Smooth muscle cell of the pulmonary artery (primary cell): ENCODE results near the gene PKD1. TPM values are rescaled to one million over a fixed set of nuclear protein-coding genes. Genes with fewer than 3 reads are reported as not detected.

Experiments used
- total RNA-seq: library from RNA; depleted of rRNA; stranded (reverse); fragments of >200 nt; gene quantifications from 2 replicates; pipeline ENCODE4 v1.2.3, GENCODE V29; 2014

Gene PKD1
- total RNA-seq: 276 and 395 TPM in 2 replicates

GRCh38 chr16:2135770-2136490 is at the start of gene PKD1:
TSS of gene PKD1 (minus strand) at chr16:2135898. CDS start at chr16:2135689, 209 bp downstream.

GRCh38 chr16:2155091-2155950 is 19.6 kb upstream of the PKD1 start, which contains the start of gene TRAF7:
TSS of gene TRAF7 (plus strand) at chr16:2155782. CDS start at chr16:2163921, 8,139 bp downstream.

GRCh38 chr16:2147981-2148671 is 12.4 kb upstream of the PKD1 start, which contains the start of gene RAB26:
TSS of gene RAB26 (plus strand) at chr16:2148625. CDS start at chr16:2148784, 159 bp downstream.

GRCh38 chr16:2047330-2048115 is 88.2 kb downstream of the PKD1 start, which contains the start of the genes NTHL1 and TSC2:
TSS of gene NTHL1 (minus strand) at chr16:2047834. CDS start at chr16:2047823, 11 bp downstream.
TSS of gene TSC2 (plus strand) at chr16:2047985. CDS start at chr16:2048616, 631 bp downstream.

Other genes with a start within 250 kb of the PKD1 start
- not detected in 2 replicates for gene HS3ST6, start 217.5 kb downstream of the PKD1 start, total RNA-seq
- 5.0 and 7.1 TPM in 2 replicates for gene MSRB1, start 192.7 kb downstream of the PKD1 start, total RNA-seq
- gene RPL3L, start 181.2 kb downstream of the PKD1 start, total RNA-seq: 0.07 TPM in 1 of 2 replicates, not detected in the other
- 123 and 126 TPM in 2 replicates for gene NDUFB10, start 176.4 kb downstream of the PKD1 start, total RNA-seq
- gene RPS2, start 171.1 kb downstream of the PKD1 start, total RNA-seq: 1,723 and 1,779 TPM in 2 replicates
- gene RNF151, start 169.0 kb downstream of the PKD1 start, total RNA-seq: not detected in 2 replicates
- 43.1 and 56.3 TPM in 2 replicates for gene TBL3, start 163.8 kb downstream of the PKD1 start, total RNA-seq
- not detected in 2 replicates for gene NOXO1, start 154.4 kb downstream of the PKD1 start, total RNA-seq
- gene GFER, start 151.7 kb downstream of the PKD1 start, total RNA-seq: 8.1 and 15.1 TPM in 2 replicates
- gene SYNGR3, start 145.9 kb downstream of the PKD1 start, total RNA-seq: 4.0 and 12.5 TPM in 2 replicates
- gene ZNF598, start 126.1 kb downstream of the PKD1 start, total RNA-seq: 16.4 and 29.0 TPM in 2 replicates
- gene NPW, start 116.1 kb downstream of the PKD1 start, total RNA-seq: 0.85 and 1.0 TPM in 2 replicates
- gene NHERF2, start 109.0 kb downstream of the PKD1 start, total RNA-seq: 66.8 and 76.2 TPM in 2 replicates
- 19.2 and 22.6 TPM in 2 replicates for gene NTHL1, start 88.1 kb downstream of the PKD1 start, total RNA-seq
- gene TSC2, start 87.9 kb downstream of the PKD1 start, total RNA-seq: 57.9 and 73.0 TPM in 2 replicates
- 1.2 and 3.1 TPM in 2 replicates for gene RAB26, start 12.7 kb upstream of the PKD1 start, total RNA-seq
- gene TRAF7, start 19.9 kb upstream of the PKD1 start, total RNA-seq: 70.4 and 97.4 TPM in 2 replicates
- 0.20 and 1.7 TPM in 2 replicates for gene CASKIN1, start 60.7 kb upstream of the PKD1 start, total RNA-seq
- 24.3 and 28.1 TPM in 2 replicates for gene MLST8, start 69.6 kb upstream of the PKD1 start, total RNA-seq
- gene BRICD5, start 75.0 kb upstream of the PKD1 start, total RNA-seq: 1.2 and 2.2 TPM in 2 replicates
- gene PGP, start 78.9 kb upstream of the PKD1 start, total RNA-seq: 6.1 and 11.0 TPM in 2 replicates
- gene E4F1, start 87.7 kb upstream of the PKD1 start, total RNA-seq: 24.2 and 32.3 TPM in 2 replicates
- 0.65 and 0.92 TPM in 2 replicates for gene DNASE1L2, start 100.5 kb upstream of the PKD1 start, total RNA-seq
- gene ECI1, start 115.7 kb upstream of the PKD1 start, total RNA-seq: 17.9 and 23.9 TPM in 2 replicates
- gene RNPS1, start 132.2 kb upstream of the PKD1 start, total RNA-seq: 45.6 and 57.1 TPM in 2 replicates
- gene ABCA3, start 204.8 kb upstream of the PKD1 start, total RNA-seq: 13.0 and 16.0 TPM in 2 replicates